ENCODE results near the gene GLT8D2. TPM values are rescaled to one million over a fixed set of nuclear protein-coding genes. Genes with fewer than 3 reads are reported as not detected.

Gene GLT8D2
- total RNA-seq (2022; extraction: Qiagen RNA extraction; ENCODE audit: low read depth), result 0.18 to 0.74 TPM (median 0.30 TPM) in 4 of 5 replicates, not detected in the other

GRCh38 chr12:104049903-104050356, at the start of gene GLT8D2:
Gene GLT8D2 (minus strand): TSS chr12:104050187. CDS start chr12:104019648, 30,539 bp downstream.

GRCh38 chr12:104064031-104064841, 14.2 kb upstream of the GLT8D2 start, which contains the start of gene HCFC2:
Gene HCFC2 (plus strand): TSS chr12:104064531. CDS start chr12:104064561, 30 bp downstream.

GRCh38 chr12:103965590-103966504, 84.1 kb downstream of the GLT8D2 start, which contains the start of gene TDG:
Gene TDG (plus strand): TSS chr12:103965872. CDS start chr12:103966038, 166 bp downstream.

Other genes starting within 250 kb of the GLT8D2 start
- 6.6 to 9.3 TPM (median 7.8 TPM) in 5 replicates for gene NT5DC3, start 209.0 kb downstream of the GLT8D2 start, total RNA-seq (2022; extraction: Qiagen RNA extraction; ENCODE audit: low read depth)
- gene HSP90B1, start 119.8 kb downstream of the GLT8D2 start, total RNA-seq (2022; extraction: Qiagen RNA extraction; ENCODE audit: low read depth), result 514 to 721 TPM (median 621 TPM) in 5 replicates
- 20.0 to 35.6 TPM (median 28.3 TPM) in 5 replicates for gene TDG, start 84.3 kb downstream of the GLT8D2 start, total RNA-seq (2022; extraction: Qiagen RNA extraction; ENCODE audit: low read depth)
- 2.8 to 4.9 TPM (median 4.6 TPM) in 5 replicates for gene HCFC2, start 14.3 kb upstream of the GLT8D2 start, total RNA-seq (2022; extraction: Qiagen RNA extraction; ENCODE audit: low read depth)
- 16.7 to 32.6 TPM (median 28.6 TPM) in 5 replicates for gene NFYB, start 88.0 kb upstream of the GLT8D2 start, total RNA-seq (2022; extraction: Qiagen RNA extraction; ENCODE audit: low read depth)
- 1,004 to 1,355 TPM (median 1,133 TPM) in 5 replicates for gene TXNRD1, start 165.6 kb upstream of the GLT8D2 start, total RNA-seq (2022; extraction: Qiagen RNA extraction; ENCODE audit: low read depth)